ENCODE measurements around the gene KCND2. TPM values are rescaled to one million over a fixed set of nuclear protein-coding genes. Genes with fewer than 3 reads are reported as not detected.

Gene KCND2
- total RNA-seq, 1 experiment from 2014 or later: not detected

DNA sequence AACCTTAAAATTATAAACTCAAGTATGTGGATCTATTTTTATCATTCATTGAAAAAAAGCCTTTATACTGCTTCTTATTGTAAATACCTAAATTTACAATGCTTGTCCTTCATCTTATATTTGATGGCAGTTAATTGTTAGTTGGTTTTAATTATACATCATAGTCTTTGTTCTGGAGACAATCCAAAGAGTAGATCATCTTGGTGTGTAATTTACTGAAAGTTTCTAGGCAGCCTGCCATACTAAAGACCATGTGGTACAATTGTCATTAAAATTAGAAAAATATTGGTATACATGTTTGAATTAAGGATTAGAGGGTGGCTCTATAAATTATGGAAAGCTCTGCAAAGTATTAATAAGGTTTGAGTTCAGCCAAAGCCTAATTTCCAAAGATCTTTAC is 231.4 kb downstream of the KCND2 start:
- no peak overlapping the region for H3K4me3 ChIP-seq (ENCODE audit: low read depth in 2 of 2, low read length in 2 of 2)
- no peaks in the 10 kb centered on the region for H3K27me3 ChIP-seq (ENCODE audit: control insufficient read depth, insufficient read depth, low read length)
- intact Hi-C loops (cut with micrococcal nuclease; ENCODE audit: unreplicated experiment): no loop called here
- H3K9me3 ChIP-seq (ENCODE audit: control insufficient read depth, insufficient read depth, low read depth, low read length): no peaks in the 10 kb centered on the region
- ChIA-PET CTCF (no interaction called here), POLR2A (no interaction called here)
- no peak for TF ChIP-seq POLR2AphosphoS5 (IDR thresholded peaks at IDR 0.05; ENCODE audit: low read depth, low read length)
- TF ChIP-seq TCF7L2 (IDR thresholded peaks at IDR 0.05; ENCODE audit: low read depth, low read length): no peak
- no peak for TF ChIP-seq SIN3A (IDR thresholded peaks at IDR 0.05; ENCODE audit: borderline replicate concordance, insufficient read depth, low read depth, low read length)
- TF ChIP-seq, protein P1, sequence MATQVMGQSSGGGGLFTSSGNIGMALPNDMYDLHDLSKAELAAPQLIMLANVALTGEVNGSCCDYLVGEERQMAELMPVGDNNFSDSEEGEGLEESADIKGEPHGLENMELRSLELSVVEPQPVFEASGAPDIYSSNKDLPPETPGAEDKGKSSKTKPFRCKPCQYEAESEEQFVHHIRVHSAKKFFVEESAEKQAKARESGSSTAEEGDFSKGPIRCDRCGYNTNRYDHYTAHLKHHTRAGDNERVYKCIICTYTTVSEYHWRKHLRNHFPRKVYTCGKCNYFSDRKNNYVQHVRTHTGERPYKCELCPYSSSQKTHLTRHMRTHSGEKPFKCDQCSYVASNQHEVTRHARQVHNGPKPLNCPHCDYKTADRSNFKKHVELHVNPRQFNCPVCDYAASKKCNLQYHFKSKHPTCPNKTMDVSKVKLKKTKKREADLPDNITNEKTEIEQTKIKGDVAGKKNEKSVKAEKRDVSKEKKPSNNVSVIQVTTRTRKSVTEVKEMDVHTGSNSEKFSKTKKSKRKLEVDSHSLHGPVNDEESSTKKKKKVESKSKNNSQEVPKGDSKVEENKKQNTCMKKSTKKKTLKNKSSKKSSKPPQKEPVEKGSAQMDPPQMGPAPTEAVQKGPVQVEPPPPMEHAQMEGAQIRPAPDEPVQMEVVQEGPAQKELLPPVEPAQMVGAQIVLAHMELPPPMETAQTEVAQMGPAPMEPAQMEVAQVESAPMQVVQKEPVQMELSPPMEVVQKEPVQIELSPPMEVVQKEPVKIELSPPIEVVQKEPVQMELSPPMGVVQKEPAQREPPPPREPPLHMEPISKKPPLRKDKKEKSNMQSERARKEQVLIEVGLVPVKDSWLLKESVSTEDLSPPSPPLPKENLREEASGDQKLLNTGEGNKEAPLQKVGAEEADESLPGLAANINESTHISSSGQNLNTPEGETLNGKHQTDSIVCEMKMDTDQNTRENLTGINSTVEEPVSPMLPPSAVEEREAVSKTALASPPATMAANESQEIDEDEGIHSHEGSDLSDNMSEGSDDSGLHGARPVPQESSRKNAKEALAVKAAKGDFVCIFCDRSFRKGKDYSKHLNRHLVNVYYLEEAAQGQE (IDR thresholded peaks at IDR 0.05; ENCODE audit: insufficient read depth in 1 of 2, low read depth in 2 of 2, low read length in 1 of 2): no peak
- TF ChIP-seq, protein P2, sequence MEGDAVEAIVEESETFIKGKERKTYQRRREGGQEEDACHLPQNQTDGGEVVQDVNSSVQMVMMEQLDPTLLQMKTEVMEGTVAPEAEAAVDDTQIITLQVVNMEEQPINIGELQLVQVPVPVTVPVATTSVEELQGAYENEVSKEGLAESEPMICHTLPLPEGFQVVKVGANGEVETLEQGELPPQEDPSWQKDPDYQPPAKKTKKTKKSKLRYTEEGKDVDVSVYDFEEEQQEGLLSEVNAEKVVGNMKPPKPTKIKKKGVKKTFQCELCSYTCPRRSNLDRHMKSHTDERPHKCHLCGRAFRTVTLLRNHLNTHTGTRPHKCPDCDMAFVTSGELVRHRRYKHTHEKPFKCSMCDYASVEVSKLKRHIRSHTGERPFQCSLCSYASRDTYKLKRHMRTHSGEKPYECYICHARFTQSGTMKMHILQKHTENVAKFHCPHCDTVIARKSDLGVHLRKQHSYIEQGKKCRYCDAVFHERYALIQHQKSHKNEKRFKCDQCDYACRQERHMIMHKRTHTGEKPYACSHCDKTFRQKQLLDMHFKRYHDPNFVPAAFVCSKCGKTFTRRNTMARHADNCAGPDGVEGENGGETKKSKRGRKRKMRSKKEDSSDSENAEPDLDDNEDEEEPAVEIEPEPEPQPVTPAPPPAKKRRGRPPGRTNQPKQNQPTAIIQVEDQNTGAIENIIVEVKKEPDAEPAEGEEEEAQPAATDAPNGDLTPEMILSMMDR (IDR thresholded peaks at IDR 0.05): no peak
- DNase-seq (ENCODE audit: low read depth, low spot score) (no peak), ATAC-seq (no peak)
- no peak overlapping the region for H3K27ac ChIP-seq (ENCODE audit: low read length)
- no peaks in the 10 kb centered on the region for H3K36me3 ChIP-seq (ENCODE audit: control insufficient read depth, insufficient read depth, low read length)
- in situ Hi-C loops (cut with HindIII; ENCODE audit: low pct_unique_long_range_greater_than_20kb, low sequenced_read_pairs): no loop called here
- no peaks in the 10 kb centered on the region for H3K4me1 ChIP-seq (ENCODE audit: control insufficient read depth, insufficient read depth, low read length)
- BruUV-seq (replicated peaks): no TSS peak

DNA sequence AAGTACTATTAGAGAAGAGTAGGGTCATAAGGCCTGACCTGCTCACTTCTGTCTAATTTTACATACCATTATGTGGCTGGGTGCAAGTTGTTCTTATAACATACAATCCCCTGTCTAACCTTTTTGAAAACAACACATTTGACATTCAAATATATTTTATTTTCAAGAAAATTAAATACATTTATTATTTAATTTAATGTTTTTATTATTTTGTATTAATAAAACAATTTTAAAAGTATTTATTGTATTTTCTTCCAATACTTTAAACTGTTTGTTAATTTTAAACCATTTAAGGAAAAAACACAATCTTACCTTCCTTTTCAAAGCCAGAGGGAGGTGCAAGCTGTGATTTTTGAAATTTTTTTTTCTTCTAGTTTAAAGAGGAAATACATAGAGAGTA is 232.8 kb downstream of the KCND2 start:
- no peak for ATAC-seq
- intact Hi-C loops (cut with micrococcal nuclease; ENCODE audit: unreplicated experiment): no loop called here

More for the DNA sequence above, 232.8 kb downstream of the KCND2 start:
- Histone ChIP-seq H3K36me3 (ENCODE audit: control insufficient read depth, insufficient read depth, low read length) (no peaks in the 10 kb centered on the region), H3K4me1 (ENCODE audit: control insufficient read depth, insufficient read depth, low read length) (no peaks in the 10 kb centered on the region), H3K9me3 (ENCODE audit: control insufficient read depth, insufficient read depth, low read depth, low read length) (no peaks in the 10 kb centered on the region), H3K4me3 (ENCODE audit: low read depth in 2 of 2, low read length in 2 of 2) (no peak overlapping the region), H3K27ac (ENCODE audit: low read length) (no peak overlapping the region), H3K27me3 (ENCODE audit: control insufficient read depth, insufficient read depth, low read length) (no peaks in the 10 kb centered on the region)
- no TSS peak for BruUV-seq (replicated peaks)
- DNase-seq (ENCODE audit: low read depth, low spot score): no peak
- in situ Hi-C loops (cut with HindIII; ENCODE audit: low pct_unique_long_range_greater_than_20kb, low sequenced_read_pairs): no loop called here
- TF ChIP-seq, protein P2 (IDR thresholded peaks at IDR 0.05): no peak
- TF ChIP-seq POLR2AphosphoS5 (IDR thresholded peaks at IDR 0.05; ENCODE audit: low read depth, low read length) (no peak), TCF7L2 (IDR thresholded peaks at IDR 0.05; ENCODE audit: low read depth, low read length) (no peak), SIN3A (IDR thresholded peaks at IDR 0.05; ENCODE audit: borderline replicate concordance, insufficient read depth, low read depth, low read length) (no peak)
- TF ChIP-seq, protein P1 (IDR thresholded peaks at IDR 0.05; ENCODE audit: insufficient read depth in 1 of 2, low read depth in 2 of 2, low read length in 1 of 2): no peak
- ChIA-PET POLR2A (no interaction called here), CTCF (no interaction called here)

Measured in Panc1 (cell line).